Measurements from ENCODE around the gene GPC3.

- TF ChIP-seq, protein P1, sequence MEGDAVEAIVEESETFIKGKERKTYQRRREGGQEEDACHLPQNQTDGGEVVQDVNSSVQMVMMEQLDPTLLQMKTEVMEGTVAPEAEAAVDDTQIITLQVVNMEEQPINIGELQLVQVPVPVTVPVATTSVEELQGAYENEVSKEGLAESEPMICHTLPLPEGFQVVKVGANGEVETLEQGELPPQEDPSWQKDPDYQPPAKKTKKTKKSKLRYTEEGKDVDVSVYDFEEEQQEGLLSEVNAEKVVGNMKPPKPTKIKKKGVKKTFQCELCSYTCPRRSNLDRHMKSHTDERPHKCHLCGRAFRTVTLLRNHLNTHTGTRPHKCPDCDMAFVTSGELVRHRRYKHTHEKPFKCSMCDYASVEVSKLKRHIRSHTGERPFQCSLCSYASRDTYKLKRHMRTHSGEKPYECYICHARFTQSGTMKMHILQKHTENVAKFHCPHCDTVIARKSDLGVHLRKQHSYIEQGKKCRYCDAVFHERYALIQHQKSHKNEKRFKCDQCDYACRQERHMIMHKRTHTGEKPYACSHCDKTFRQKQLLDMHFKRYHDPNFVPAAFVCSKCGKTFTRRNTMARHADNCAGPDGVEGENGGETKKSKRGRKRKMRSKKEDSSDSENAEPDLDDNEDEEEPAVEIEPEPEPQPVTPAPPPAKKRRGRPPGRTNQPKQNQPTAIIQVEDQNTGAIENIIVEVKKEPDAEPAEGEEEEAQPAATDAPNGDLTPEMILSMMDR (IDR thresholded peaks at IDR 0.05), result no peak
- TF ChIP-seq POLR2A (IDR thresholded peaks at IDR 0.05), result no peak
- TF ChIP-seq POLR2AphosphoS5 (IDR thresholded peaks at IDR 0.05), result no peak
- no peak for TF ChIP-seq EP300 (IDR thresholded peaks at IDR 0.05; ENCODE audit: low read depth)
Measured at GRCh38 chrX:133590703-133591505, 394.5 kb downstream of the GPC3 start.
